Fibroblast of lung (primary cell): Measurements from ENCODE around the gene ZFPM1. TPM values are rescaled to one million over a fixed set of nuclear protein-coding genes. Genes with fewer than 3 reads are reported as not detected.

Source experiments
- DNase-seq, 2 donors: peaks; one replicate each; pipeline versions ENCODE4 v3.0.0 to v3.0.0-alpha.2; 2010; ENCODE audit warnings: low read depth in 2 of 2
- H2AFZ ChIP-seq: 2 replicates; pipeline ENCODE4 v1.5.1; 2012; ENCODE audit warnings: low read length, control low read depth, inconsistent platforms
- H3K27ac ChIP-seq: 2 replicates; pipeline ENCODE4 v1.5.1; 2011; ENCODE audit warnings: low read length, control low read depth; ENCODE audit not compliant: insufficient read depth
- H3K27me3 ChIP-seq: 2 replicates; pipeline ENCODE4 v1.5.1; 2011; ENCODE audit warnings: mild to moderate bottlenecking, low read length; ENCODE audit not compliant: control insufficient read depth, insufficient read depth
- H3K36me3 ChIP-seq: 2 replicates; pipeline ENCODE4 v1.5.1; 2011; ENCODE audit warnings: low read length; ENCODE audit not compliant: control insufficient read depth, insufficient read depth
- H3K4me1 ChIP-seq: 2 replicates; pipeline ENCODE4 v1.5.1; 2011; ENCODE audit warnings: low read length; ENCODE audit not compliant: control insufficient read depth, insufficient read depth; ENCODE audit errors: extremely low read depth
- H3K4me2 ChIP-seq: 2 replicates; pipeline ENCODE4 v1.5.1; 2011; ENCODE audit warnings: low read length, control low read depth; ENCODE audit not compliant: insufficient read depth; ENCODE audit errors: extremely low read depth
- H3K4me3 ChIP-seq, 4 experiments: fragments of 200-600 bp in 1 of 4; sonication (generic) in 1 of 4; replicated peaks in 1 of 4; 2 replicates each; pipeline ENCODE4 v1.5.1; 2011 to 2016; ENCODE audit warnings: low read length in 4 of 4, low read depth in 3 of 4, mild to moderate bottlenecking in 3 of 4, control low read depth in 2 of 4, inconsistent platforms in 1 of 4, mixed read lengths in 1 of 4; ENCODE audit not compliant: insufficient read depth in 1 of 4; ENCODE audit errors: control extremely low read depth in 1 of 4
- H3K79me2 ChIP-seq: 2 replicates; pipeline ENCODE4 v1.5.1; 2012; ENCODE audit warnings: mild to moderate bottlenecking, low read length, inconsistent platforms; ENCODE audit not compliant: control insufficient read depth, insufficient read depth
- H3K9ac ChIP-seq: 2 replicates; pipeline ENCODE4 v1.5.1; 2011; ENCODE audit warnings: mild to moderate bottlenecking, low read length, control low read depth; ENCODE audit not compliant: insufficient read depth
- H3K9me3 ChIP-seq: 2 replicates; pipeline ENCODE4 v1.5.1; 2012; ENCODE audit warnings: low read depth, low read length; ENCODE audit not compliant: control insufficient read depth, insufficient read depth
- H4K20me1 ChIP-seq: 2 replicates; pipeline ENCODE4 v1.5.1; 2011; ENCODE audit warnings: low read length; ENCODE audit not compliant: control insufficient read depth, insufficient read depth; ENCODE audit errors: extremely low read depth
- EZH2 ChIP-seq: IDR thresholded peaks from 2 replicates; pipeline ENCODE4 v1.5.1; 2012; ENCODE audit warnings: low read length, control low read depth, mild to moderate bottlenecking; ENCODE audit errors: missing control alignments
- polyA plus RNA-seq, 2 donors: library from polyadenylated mRNA; depleted of rRNA in 1 of 2; stranded (reverse) in 1 of 2; unstranded in 1 of 2; fragments of >200 nt; gene quantifications; 2 replicates each; pipeline ENCODE4 v1.2.1, GENCODE V29; 2011 to 2012; ENCODE audit warnings: missing spikeins in 1 of 2
- total RNA-seq: library from RNA; depleted of rRNA; stranded (reverse); fragments of >200 nt; gene quantifications from 2 replicates; pipeline ENCODE4 v1.2.1, GENCODE V29; 2014
- TF ChIP-seq, protein P1 (sequence below), 2 donors: IDR thresholded peaks in 1 of 2; conservative IDR thresholded peaks in 1 of 2; 1 replicate in 1 of 2; 2 replicates in 1 of 2; pipeline ENCODE4 v1.5.1; 2011 to 2012; ENCODE audit warnings: low read length in 2 of 2, control low read depth in 1 of 2, inconsistent platforms in 1 of 2, low read depth in 1 of 2, mild to moderate bottlenecking in 1 of 2

ZFPM1 gene
- total and polyA plus RNA-seq, 2 donors (not counting 1 experiment from before 2014, with no cell fraction given), result 0.27 to 1.7 TPM

DNA sequence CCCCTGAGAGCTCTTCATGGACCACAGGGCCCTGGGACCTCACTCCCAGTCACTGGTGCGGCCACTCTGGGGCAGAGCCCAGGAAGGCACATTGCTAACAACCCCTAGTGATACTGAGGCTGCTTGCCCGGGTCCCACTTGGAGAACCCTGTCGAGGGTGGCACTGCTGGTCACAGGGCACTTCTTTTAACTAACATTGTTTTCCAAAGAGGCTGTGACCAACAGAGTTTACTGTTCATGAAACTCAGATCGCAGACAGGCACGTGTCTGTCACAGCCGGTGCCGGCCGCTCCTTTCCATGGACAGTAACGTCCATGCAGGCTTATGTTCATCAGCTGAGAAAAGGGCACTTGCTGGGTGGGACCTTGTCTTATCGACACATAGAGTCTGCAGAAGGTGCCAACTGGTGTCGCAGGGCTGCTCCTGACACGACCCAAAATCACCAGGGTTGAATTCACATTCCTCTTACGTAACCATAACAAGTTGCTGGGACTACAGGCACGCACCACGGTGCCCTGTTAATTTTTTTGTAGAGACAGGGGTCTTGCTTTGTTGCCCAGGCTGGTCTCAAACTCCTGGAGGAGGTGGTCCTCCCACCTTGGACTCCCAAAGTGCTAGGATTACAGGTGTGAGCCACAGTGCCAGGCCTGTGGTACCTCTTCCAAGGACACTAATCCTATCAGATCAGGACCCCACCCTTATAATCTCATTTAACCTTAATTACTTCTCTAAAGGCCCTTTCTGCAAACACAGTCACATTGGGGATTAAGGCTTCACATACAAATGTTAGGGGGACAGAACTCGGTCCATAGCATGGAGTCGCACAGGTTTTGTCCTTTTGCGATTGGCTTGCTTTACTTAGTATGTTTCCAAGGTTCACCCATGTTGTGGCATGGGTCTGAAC is 115.9 kb downstream of the ZFPM1 start:
- Histone ChIP-seq H3K27ac (peak overlapping the region; percentile 63), H3K9ac (peak overlapping the region; percentile 77)

DNA sequence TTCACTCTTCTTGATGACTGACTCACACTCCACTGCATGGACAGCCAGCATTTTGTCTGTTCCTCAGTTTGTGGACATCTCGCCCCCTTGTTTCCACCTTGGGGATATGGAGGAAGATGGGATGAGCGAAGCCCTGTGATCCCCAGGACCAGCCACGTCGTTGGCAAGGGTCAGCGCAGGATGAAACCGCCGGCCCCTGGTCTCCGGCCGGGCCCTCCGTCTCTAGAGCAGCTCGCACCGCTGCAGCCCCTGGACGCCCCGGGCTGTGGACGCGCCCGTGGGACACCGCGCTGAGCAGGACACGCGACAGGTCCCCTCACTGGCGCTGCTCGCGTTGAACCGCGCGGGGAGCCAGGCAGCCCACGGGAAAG is 116.5 kb downstream of the ZFPM1 start:
- peak overlapping the region; percentile 79 for H2AFZ ChIP-seq
- H3K4me2 ChIP-seq, result peak overlapping the region; percentile 98
- peak overlapping the region; percentile 61 to 84 (median 69) for H3K4me3 ChIP-seq
- H4K20me1 ChIP-seq, result no peaks in the 10 kb centered on the region
- no peaks in the 10 kb centered on the region for H3K9me3 ChIP-seq
- H3K27me3 ChIP-seq, result no peaks in the 10 kb centered on the region
- H3K79me2 ChIP-seq, result peaks cover 36% of the 10 kb centered on the region
- H3K4me1 ChIP-seq, result peaks cover 14% of the 10 kb centered on the region
- TF ChIP-seq, protein P1, sequence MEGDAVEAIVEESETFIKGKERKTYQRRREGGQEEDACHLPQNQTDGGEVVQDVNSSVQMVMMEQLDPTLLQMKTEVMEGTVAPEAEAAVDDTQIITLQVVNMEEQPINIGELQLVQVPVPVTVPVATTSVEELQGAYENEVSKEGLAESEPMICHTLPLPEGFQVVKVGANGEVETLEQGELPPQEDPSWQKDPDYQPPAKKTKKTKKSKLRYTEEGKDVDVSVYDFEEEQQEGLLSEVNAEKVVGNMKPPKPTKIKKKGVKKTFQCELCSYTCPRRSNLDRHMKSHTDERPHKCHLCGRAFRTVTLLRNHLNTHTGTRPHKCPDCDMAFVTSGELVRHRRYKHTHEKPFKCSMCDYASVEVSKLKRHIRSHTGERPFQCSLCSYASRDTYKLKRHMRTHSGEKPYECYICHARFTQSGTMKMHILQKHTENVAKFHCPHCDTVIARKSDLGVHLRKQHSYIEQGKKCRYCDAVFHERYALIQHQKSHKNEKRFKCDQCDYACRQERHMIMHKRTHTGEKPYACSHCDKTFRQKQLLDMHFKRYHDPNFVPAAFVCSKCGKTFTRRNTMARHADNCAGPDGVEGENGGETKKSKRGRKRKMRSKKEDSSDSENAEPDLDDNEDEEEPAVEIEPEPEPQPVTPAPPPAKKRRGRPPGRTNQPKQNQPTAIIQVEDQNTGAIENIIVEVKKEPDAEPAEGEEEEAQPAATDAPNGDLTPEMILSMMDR (conservative IDR thresholded peaks at IDR 0.05 in 1 of 2, IDR thresholded peaks at IDR 0.05 in 1 of 2; ENCODE audit: low read depth in 1 of 2, low read length in 2 of 2), result no peak
- no peak for TF ChIP-seq EZH2
- peak overlapping the region; percentile 77 for H3K9ac ChIP-seq
- DNase-seq, result peak in 1 of 2 donors; percentile 4
- peaks cover 3% of the 10 kb centered on the region for H3K36me3 ChIP-seq
- peak overlapping the region; percentile 63 for H3K27ac ChIP-seq

More for the DNA sequence above, 115.9 kb downstream of the ZFPM1 start:
- TF ChIP-seq, protein P1 (conservative IDR thresholded peaks at IDR 0.05 in 1 of 2, IDR thresholded peaks at IDR 0.05 in 1 of 2; ENCODE audit: low read depth in 1 of 2, low read length in 2 of 2), result no peak
- TF ChIP-seq EZH2, result no peak
- DNase-seq, result no peak
- Histone ChIP-seq H2AFZ (peak overlapping the region; percentile 79), H3K4me2 (peak overlapping the region; percentile 98), H4K20me1 (no peaks in the 10 kb centered on the region), H3K36me3 (peaks cover 3% of the 10 kb centered on the region), H3K79me2 (peaks cover 31% of the 10 kb centered on the region), H3K27me3 (no peaks in the 10 kb centered on the region), H3K9me3 (no peaks in the 10 kb centered on the region), H3K4me1 (peaks cover 14% of the 10 kb centered on the region), H3K4me3 (peak overlapping the region; percentile 61 to 84 (median 69))

DNA sequence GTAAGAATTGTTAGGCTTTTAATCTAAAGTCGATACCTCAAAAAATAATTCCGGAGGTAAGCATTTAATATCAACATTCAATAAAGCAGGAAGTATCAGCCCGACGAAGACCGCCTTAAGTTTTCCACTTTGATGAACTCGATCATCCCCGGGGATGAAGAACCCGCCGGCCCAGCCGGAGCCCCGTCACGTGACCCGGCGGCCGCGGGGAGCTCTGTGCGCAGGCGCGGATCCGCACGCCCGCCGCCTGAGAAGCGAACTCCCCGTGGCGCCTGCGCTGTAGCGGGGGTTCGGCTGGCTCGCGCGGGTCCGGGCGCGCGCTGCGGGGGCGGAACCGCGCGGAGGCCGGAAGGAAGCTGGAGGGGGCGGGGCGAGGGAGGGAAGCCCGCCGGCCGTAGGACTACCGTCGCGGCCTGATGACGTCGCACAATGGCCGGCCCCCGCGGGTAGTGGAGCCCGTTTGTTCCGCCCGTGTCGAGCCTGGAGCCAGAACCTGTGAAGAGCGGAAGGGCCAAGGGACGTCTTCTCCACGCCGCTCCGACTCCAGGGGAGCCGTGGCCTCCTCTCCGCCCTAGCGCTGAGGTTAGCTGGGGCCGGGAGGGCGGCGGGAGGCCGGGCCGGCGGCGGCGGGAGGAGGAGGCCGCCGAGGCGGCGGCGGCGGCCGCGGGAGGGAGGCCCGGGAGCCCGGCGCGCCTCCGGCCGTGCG is 117.1 kb downstream of the ZFPM1 start, which contains the start of gene ZC3H18:
TSS of gene ZC3H18 (plus strand) at position 419 of the 706 bp plus-strand sequence. CDS start 6,721 bp downstream, outside the sequence.
- TF ChIP-seq EZH2, result no peak
- TF ChIP-seq, protein P1 (conservative IDR thresholded peaks at IDR 0.05 in 1 of 2, IDR thresholded peaks at IDR 0.05 in 1 of 2; ENCODE audit: low read depth in 1 of 2, low read length in 2 of 2), result no peak
- H3K27me3 ChIP-seq, result no peaks in the 10 kb centered on the region
- peaks cover 3% of the 10 kb centered on the region for H3K36me3 ChIP-seq
- peak within 1 kb of the TSS; percentile 98 for H3K4me2 ChIP-seq
- peak within 1 kb of the TSS; percentile 88 for H2AFZ ChIP-seq
- peak within 1 kb of the TSS; percentile 90 for H3K9ac ChIP-seq
- peaks cover 36% of the 10 kb centered on the region for H3K79me2 ChIP-seq
- H4K20me1 ChIP-seq, result no peaks in the 10 kb centered on the region
- peak; percentile 91 to 94 for DNase-seq
- peaks cover 14% of the 10 kb centered on the region for H3K4me1 ChIP-seq
- H3K4me3 ChIP-seq, result peak within 1 kb of the TSS; percentile 84 to 93 (median 90)
- H3K27ac ChIP-seq, result peak within 1 kb of the TSS; percentile 80
- no peaks in the 10 kb centered on the region for H3K9me3 ChIP-seq
